Hematopoietic multipotent progenitor cell treated with erythropoietin and hydrocortisone succinate and interleukin-3 and kit ligand, for 6 days (in vitro differentiated cells): ENCODE data around the gene LRRC32.
A peak's percentile ranks its signal among the peaks of the same experiment; 100 is the strongest.

Experiments used
- DNase-seq: peaks from one replicate; pipeline ENCODE4 v3.0.0-alpha.2; 2015

LRRC32 gene

GRCh38 chr11:76676636-76677457 lies 6.3 kb upstream of the LRRC32 start:
- no peak for DNase-seq

GRCh38 chr11:76674517-76675400 lies 4.2 kb upstream of the LRRC32 start:
- DNase-seq, result no peak

GRCh38 chr11:76673176-76674142 lies 2.9 kb upstream of the LRRC32 start:
- DNase-seq, result no peak

- no peak for DNase-seq
Observed at GRCh38 chr11:76672431-76673175, 2.1 kb upstream of the LRRC32 start.

GRCh38 chr11:76671626-76672309 lies 1.2 kb upstream of the LRRC32 start:
- no peak for DNase-seq

- no peak for DNase-seq
Observed at GRCh38 chr11:76671237-76671592, 668 bp upstream of the LRRC32 start.

- no peak for DNase-seq
Observed at GRCh38 chr11:76669901-76670484, 554 bp downstream of the LRRC32 start.

- no peak for DNase-seq
Observed at GRCh38 chr11:76668362-76669155, 2.0 kb downstream of the LRRC32 start.

GRCh38 chr11:76667856-76668255 lies 2.7 kb downstream of the LRRC32 start:
- no peak for DNase-seq

GRCh38 chr11:76667271-76667818 lies 3.2 kb downstream of the LRRC32 start:
- DNase-seq, result no peak

- no peak for DNase-seq
Observed at GRCh38 chr11:76666830-76667229, 3.7 kb downstream of the LRRC32 start.

- DNase-seq, result peak; percentile 21
Observed at GRCh38 chr11:76666408-76666807, 4.1 kb downstream of the LRRC32 start.

GRCh38 chr11:76665921-76666351 lies 4.6 kb downstream of the LRRC32 start:
- no peak for DNase-seq

- DNase-seq, result peak; percentile 45
Observed at GRCh38 chr11:76665172-76665571, 5.4 kb downstream of the LRRC32 start.

GRCh38 chr11:76664578-76665061 lies 5.9 kb downstream of the LRRC32 start:
- DNase-seq, result peak; percentile 38

GRCh38 chr11:76663912-76664440 lies 6.6 kb downstream of the LRRC32 start:
- DNase-seq, result no peak

GRCh38 chr11:76663486-76663810 lies 7.1 kb downstream of the LRRC32 start:
- DNase-seq, result no peak

GRCh38 chr11:76662656-76663485 lies 7.7 kb downstream of the LRRC32 start:
- no peak for DNase-seq
